ENCODE data around the gene PLXNA2. TPM values are rescaled to one million over a fixed set of nuclear protein-coding genes. Genes with fewer than 3 reads are reported as not detected.

PLXNA2 gene
- total and polyA plus RNA-seq, 2 of the 4 experiments (the other 2 are of a cell fraction) = 0.72 to 1.1 TPM

DNA sequence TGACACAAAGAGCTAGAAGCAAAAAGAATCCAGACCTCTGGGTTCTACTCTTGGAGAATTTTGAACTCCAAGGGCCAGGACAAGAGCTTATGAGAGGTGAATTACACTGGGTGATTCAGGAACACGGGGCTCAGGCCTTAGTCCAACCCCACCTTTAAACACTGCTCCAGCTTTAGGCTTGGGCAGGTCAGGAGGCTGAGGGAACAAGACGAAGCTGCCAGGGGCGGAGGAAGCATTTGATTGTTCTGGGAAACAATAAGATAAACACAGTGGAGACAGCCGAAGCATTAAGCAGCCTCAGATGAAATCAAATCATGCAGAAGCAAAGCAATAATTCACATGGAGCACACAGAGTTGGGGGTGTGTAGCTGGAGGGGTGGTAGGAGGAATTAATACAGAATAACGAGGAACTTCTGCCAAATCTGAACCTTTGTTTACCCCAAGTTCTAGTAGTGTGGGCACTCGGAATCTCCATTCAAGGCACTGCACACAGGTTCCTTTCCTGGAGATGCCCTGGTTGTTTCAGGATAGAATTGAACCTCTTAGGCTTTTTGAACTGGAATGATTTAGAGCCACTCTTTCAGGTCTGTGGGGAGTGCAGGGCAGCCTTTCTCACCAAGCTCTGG is 93.2 kb downstream of the PLXNA2 start:
- Histone ChIP-seq H3K36me3 (ENCODE audit: control insufficient read depth, insufficient read depth, low read length) (no peaks in the 10 kb centered on the region), H2AK5ac (ENCODE audit: low read depth, low read length) (no peak overlapping the region), H3K27ac (ENCODE audit: insufficient read depth, low read length) (no peak overlapping the region), H3K4me2 (ENCODE audit: low read depth, low read length) (no peak overlapping the region), H2AK9ac (replicated peaks; ENCODE audit: low read depth, low read length, poor library complexity) (no peak overlapping the region), H2BK5ac (ENCODE audit: low read depth, low read length, poor library complexity, severe bottlenecking) (no peak overlapping the region), H3K56ac (ENCODE audit: extremely low read depth, insufficient read depth, low read length) (no peak overlapping the region), H3K23ac (ENCODE audit: low read depth, low read length) (no peak overlapping the region), H4K8ac (ENCODE audit: low read depth in 2 of 2, low read length in 2 of 2) (no peak overlapping the region), H2BK20ac (ENCODE audit: low read depth, low read length) (no peak overlapping the region), H3K4me1 (ENCODE audit: control insufficient read depth, insufficient read depth, low read length) (no peaks in the 10 kb centered on the region), H2BK15ac (ENCODE audit: low read depth, low read length) (no peak overlapping the region), H3K14ac (replicated peaks; ENCODE audit: low read depth, low read length) (no peak overlapping the region), H3K4ac (ENCODE audit: low read depth, low read length) (no peak overlapping the region), H3K18ac (ENCODE audit: low read depth, low read length) (no peak overlapping the region), H3K4me3 (ENCODE audit: insufficient read depth, low read depth, low read length) (no peak overlapping the region), H3K9ac (ENCODE audit: low read depth, low read length) (no peak overlapping the region), H3K79me1 (ENCODE audit: low read depth in 1 of 2, low read length in 2 of 2) (no peaks in the 10 kb centered on the region), H3K9me1 (ENCODE audit: insufficient read depth, low read length) (no peaks in the 10 kb centered on the region; the same call in 1 of the 2 replicates), H4K91ac (ENCODE audit: insufficient read depth, low read depth, low read length) (no peak overlapping the region), H2BK120ac (ENCODE audit: low read depth, low read length) (no peak overlapping the region), H4K5ac (ENCODE audit: low read depth, low read length) (no peak overlapping the region), H3K27me3 (ENCODE audit: control insufficient read depth, insufficient read depth, low read length) (no peaks in the 10 kb centered on the region), H2AFZ (replicated peaks; ENCODE audit: low read length, poor library complexity) (no peak overlapping the region), H4K20me1 (ENCODE audit: insufficient read depth, low read length) (no peaks in the 10 kb centered on the region), H3K9me3 (ENCODE audit: control insufficient read depth, insufficient read depth, low read length) (no peaks in the 10 kb centered on the region)
- ChIA-PET POLR2A (ENCODE audit: unreplicated experiment) (no interaction called here), CTCF (no interaction called here)
- intact Hi-C loops (cut with micrococcal nuclease) (no loop called here), in situ Hi-C loops (cut with MboI; ENCODE audit: low sequenced_read_pairs) (no loop called here), dilution Hi-C loops (cut with HindIII; ENCODE audit: low sequenced_read_pairs, unreplicated experiment) (no loop called here)
- TF ChIP-seq, protein P1, sequence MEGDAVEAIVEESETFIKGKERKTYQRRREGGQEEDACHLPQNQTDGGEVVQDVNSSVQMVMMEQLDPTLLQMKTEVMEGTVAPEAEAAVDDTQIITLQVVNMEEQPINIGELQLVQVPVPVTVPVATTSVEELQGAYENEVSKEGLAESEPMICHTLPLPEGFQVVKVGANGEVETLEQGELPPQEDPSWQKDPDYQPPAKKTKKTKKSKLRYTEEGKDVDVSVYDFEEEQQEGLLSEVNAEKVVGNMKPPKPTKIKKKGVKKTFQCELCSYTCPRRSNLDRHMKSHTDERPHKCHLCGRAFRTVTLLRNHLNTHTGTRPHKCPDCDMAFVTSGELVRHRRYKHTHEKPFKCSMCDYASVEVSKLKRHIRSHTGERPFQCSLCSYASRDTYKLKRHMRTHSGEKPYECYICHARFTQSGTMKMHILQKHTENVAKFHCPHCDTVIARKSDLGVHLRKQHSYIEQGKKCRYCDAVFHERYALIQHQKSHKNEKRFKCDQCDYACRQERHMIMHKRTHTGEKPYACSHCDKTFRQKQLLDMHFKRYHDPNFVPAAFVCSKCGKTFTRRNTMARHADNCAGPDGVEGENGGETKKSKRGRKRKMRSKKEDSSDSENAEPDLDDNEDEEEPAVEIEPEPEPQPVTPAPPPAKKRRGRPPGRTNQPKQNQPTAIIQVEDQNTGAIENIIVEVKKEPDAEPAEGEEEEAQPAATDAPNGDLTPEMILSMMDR (conservative IDR thresholded peaks at IDR 0.05; ENCODE audit: low read depth, low read length) = no peak
- TF ChIP-seq MAZ (IDR thresholded peaks at IDR 0.05; ENCODE audit: borderline replicate concordance, low read depth, low read length) (no peak), SMC3 (IDR thresholded peaks at IDR 0.05; ENCODE audit: low read depth, low read length) (no peak), RAD21 (IDR thresholded peaks at IDR 0.05; ENCODE audit: low read length) (no peak), CEBPB (IDR thresholded peaks at IDR 0.05; ENCODE audit: low read depth, low read length) (no peak), MXI1 (IDR thresholded peaks at IDR 0.05; ENCODE audit: borderline replicate concordance, low read depth, low read length) (no peak), FOS (IDR thresholded peaks at IDR 0.05; ENCODE audit: low read depth, low read length) (no peak), BHLHE40 (IDR thresholded peaks at IDR 0.05; ENCODE audit: low read depth, low read length) (no peak), RFX5 (IDR thresholded peaks at IDR 0.05; ENCODE audit: low read depth, low read length) (no peak), MAFK (IDR thresholded peaks at IDR 0.05; ENCODE audit: low read depth, low read length) (no peak), NFE2L2 (IDR thresholded peaks at IDR 0.05; ENCODE audit: low read depth, low read length) (no peak), ELK1 (IDR thresholded peaks at IDR 0.05; ENCODE audit: borderline replicate concordance, low read depth, low read length) (no peak), RCOR1 (IDR thresholded peaks at IDR 0.05; ENCODE audit: insufficient replicate concordance, low read length) (no peak), CHD1 (IDR thresholded peaks at IDR 0.05; ENCODE audit: low read depth, low read length) (no peak), POLR2A (IDR thresholded peaks at IDR 0.05; ENCODE audit: low read depth, low read length) (no peak)
- TF ChIP-seq, protein P2, sequence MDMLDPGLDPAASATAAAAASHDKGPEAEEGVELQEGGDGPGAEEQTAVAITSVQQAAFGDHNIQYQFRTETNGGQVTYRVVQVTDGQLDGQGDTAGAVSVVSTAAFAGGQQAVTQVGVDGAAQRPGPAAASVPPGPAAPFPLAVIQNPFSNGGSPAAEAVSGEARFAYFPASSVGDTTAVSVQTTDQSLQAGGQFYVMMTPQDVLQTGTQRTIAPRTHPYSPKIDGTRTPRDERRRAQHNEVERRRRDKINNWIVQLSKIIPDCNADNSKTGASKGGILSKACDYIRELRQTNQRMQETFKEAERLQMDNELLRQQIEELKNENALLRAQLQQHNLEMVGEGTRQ (IDR thresholded peaks at IDR 0.05; ENCODE audit: low read depth, low read length) = no peak
- DNase-seq (no peak), ATAC-seq (ENCODE audit: low read depth) (no peak)
- 83% methylated on average over 1 of the region's 6 CpGs; no CpG with 5 or more reads in 1 of the 2 experiments for WGBS, 2 experiments (ENCODE audit: extremely low coverage in 2 of 2, insufficient read length in 1 of 2)
- BruUV-seq (replicated peaks) = no TSS peak
